H9 (cell line): ENCODE data around the gene AJAP1. TPM values are rescaled to one million over a fixed set of nuclear protein-coding genes. Genes with fewer than 3 reads are reported as not detected.

Experiments used
- DNase-seq: peaks from one replicate; pipeline ENCODE4 v3.0.0-alpha.2; 2017
- H2AFZ ChIP-seq: one replicate; pipeline ENCODE4 v1.6.1; 2013; ENCODE audit warnings: mild to moderate bottlenecking, low read length, control low read depth, moderate library complexity
- H2AK5ac ChIP-seq: 2 replicates; pipeline ENCODE4 v1.6.1; 2013; ENCODE audit warnings: low read length, control low read depth, mixed read lengths; ENCODE audit not compliant: insufficient read length
- H2BK120ac ChIP-seq: one replicate; pipeline ENCODE4 v1.6.1; 2013; ENCODE audit warnings: low read depth, mild to moderate bottlenecking, low read length, control low read depth, inconsistent platforms; ENCODE audit not compliant: poor library complexity, severe bottlenecking
- H2BK12ac ChIP-seq: 2 replicates; pipeline ENCODE4 v1.6.1; 2013; ENCODE audit warnings: low read length, control low read depth, mixed read lengths, low read depth; ENCODE audit not compliant: insufficient read length
- H2BK15ac ChIP-seq: 2 replicates; pipeline ENCODE4 v1.6.1; 2013; ENCODE audit warnings: low read depth, low read length, control low read depth
- H2BK20ac ChIP-seq: one replicate; pipeline ENCODE4 v1.6.1; 2013; ENCODE audit warnings: low read depth, mild to moderate bottlenecking, low read length, control low read depth, inconsistent platforms; ENCODE audit not compliant: poor library complexity, severe bottlenecking
- H2BK5ac ChIP-seq: 2 replicates; pipeline ENCODE4 v1.6.1; 2013; ENCODE audit warnings: low read length, control low read depth, mixed read lengths; ENCODE audit not compliant: insufficient read length
- H3K14ac ChIP-seq: 2 replicates; pipeline ENCODE4 v1.6.1; 2013; ENCODE audit warnings: low read length, control low read depth; ENCODE audit not compliant: insufficient read depth
- H3K18ac ChIP-seq: 2 replicates; pipeline ENCODE4 v1.6.1; 2013; ENCODE audit warnings: low read depth, mild to moderate bottlenecking, mixed read lengths, low read length, control low read depth; ENCODE audit not compliant: insufficient read length
- H3K23ac ChIP-seq: 2 replicates; pipeline ENCODE4 v1.6.1; 2013; ENCODE audit warnings: low read length, control low read depth, mixed read lengths, low read depth; ENCODE audit not compliant: insufficient read length
- H3K23me2 ChIP-seq: 2 replicates; pipeline ENCODE4 v1.6.1; 2013; ENCODE audit warnings: low read depth, mild to moderate bottlenecking, mixed read lengths, low read length, control low read depth; ENCODE audit not compliant: insufficient read length, poor library complexity, severe bottlenecking
- H3K27ac ChIP-seq: 2 replicates; pipeline ENCODE4 v1.5.1; 2013; ENCODE audit warnings: low read length, control low read depth, mixed read lengths, low read depth; ENCODE audit not compliant: insufficient read length
- H3K27me3 ChIP-seq: 2 replicates; pipeline ENCODE4 v1.6.1; 2013; ENCODE audit warnings: low read length, control low read depth, inconsistent platforms; ENCODE audit not compliant: insufficient read depth
- H3K4ac ChIP-seq: 2 replicates; pipeline ENCODE4 v1.6.1; 2013; ENCODE audit warnings: low read depth, mild to moderate bottlenecking, control low read depth, inconsistent platforms, low read length, moderate library complexity
- H3K4me1 ChIP-seq: 2 replicates; pipeline ENCODE4 v1.6.1; 2013; ENCODE audit warnings: low read length, control low read depth, inconsistent platforms; ENCODE audit not compliant: insufficient read depth
- H3K4me2 ChIP-seq: 2 replicates; pipeline ENCODE4 v1.6.1; 2013; ENCODE audit warnings: low read length, control low read depth, mixed read lengths; ENCODE audit not compliant: insufficient read length, insufficient read depth
- H3K56ac ChIP-seq: 2 replicates; pipeline ENCODE4 v1.6.1; 2013; ENCODE audit warnings: low read depth, mild to moderate bottlenecking, mixed read lengths, low read length, control low read depth; ENCODE audit not compliant: insufficient read length
- H3K79me1 ChIP-seq: 2 replicates; pipeline ENCODE4 v1.6.1; 2013; ENCODE audit warnings: low read depth, mild to moderate bottlenecking, moderate library complexity, low read length, control low read depth, inconsistent platforms; ENCODE audit not compliant: insufficient read depth, poor library complexity, severe bottlenecking
- H3K79me2 ChIP-seq: 2 replicates; pipeline ENCODE4 v1.6.1; 2013; ENCODE audit warnings: low read length, control low read depth, inconsistent platforms; ENCODE audit not compliant: insufficient read depth
- H3K9ac ChIP-seq: 2 replicates; pipeline ENCODE4 v1.6.1; 2013; ENCODE audit warnings: low read length, control low read depth, mixed read lengths; ENCODE audit not compliant: insufficient read length; ENCODE audit errors: extremely low read depth
- H3K9me3 ChIP-seq: one replicate; pipeline ENCODE4 v1.6.1; 2013; ENCODE audit warnings: low read depth, low read length, inconsistent platforms; ENCODE audit not compliant: control insufficient read depth
- H3T11ph ChIP-seq: one replicate; pipeline ENCODE4 v1.6.1; 2013; ENCODE audit warnings: mild to moderate bottlenecking, low read length, control low read depth, inconsistent platforms
- H4K20me1 ChIP-seq: one replicate; pipeline ENCODE4 v1.6.1; 2013; ENCODE audit not compliant: control insufficient read depth, insufficient read length, insufficient read depth
- H4K5ac ChIP-seq: 2 replicates; pipeline ENCODE4 v1.6.1; 2013; ENCODE audit warnings: low read depth, mild to moderate bottlenecking, mixed read lengths, low read length, control low read depth; ENCODE audit not compliant: insufficient read length
- H4K8ac ChIP-seq: replicated peaks from 2 replicates; pipeline ENCODE4 v1.6.1; 2013; ENCODE audit warnings: low read length, control low read depth, mixed read lengths, low read depth; ENCODE audit not compliant: insufficient read length
- H4K91ac ChIP-seq: 2 replicates; pipeline ENCODE4 v1.6.1; 2013; ENCODE audit warnings: low read depth, mild to moderate bottlenecking, moderate library complexity, mixed read lengths, low read length, control low read depth; ENCODE audit not compliant: insufficient read length
- H3K27ac Mint-ChIP-seq, 3 experiments: 2 replicates in 2 of 3; 3 replicates in 1 of 3; pipeline ENCODE4 v1.8.0; 2020 to 2021; ENCODE audit warnings: mixed read lengths in 3 of 3, mild to moderate bottlenecking in 1 of 3, moderate library complexity in 1 of 3
- H3K27me3 Mint-ChIP-seq: 2 replicates; pipeline ENCODE4 v1.8.0; 2021; ENCODE audit warnings: low read depth, mild to moderate bottlenecking, moderate library complexity, mixed read lengths
- H3K36me3 Mint-ChIP-seq, 3 experiments: 2 replicates in 2 of 3; 3 replicates in 1 of 3; pipeline ENCODE4 v1.8.0; 2020 to 2021; ENCODE audit warnings: low read depth in 3 of 3, mixed read lengths in 3 of 3; ENCODE audit not compliant: insufficient read depth in 1 of 3
- H3K4me1 Mint-ChIP-seq, 2 experiments: 2 replicates each; pipeline ENCODE4 v1.8.0; 2020; ENCODE audit warnings: mixed read lengths in 2 of 2
- H3K4me3 Mint-ChIP-seq, 2 experiments: 2 replicates in 1 of 2; 3 replicates in 1 of 2; pipeline ENCODE4 v1.8.0; 2020 to 2021; ENCODE audit warnings: mild to moderate bottlenecking in 2 of 2, mixed read lengths in 2 of 2, moderate library complexity in 1 of 2
- H3K9me3 Mint-ChIP-seq, 2 experiments: 2 replicates in 1 of 2; 3 replicates in 1 of 2; pipeline ENCODE4 v1.8.0; 2020; ENCODE audit warnings: mild to moderate bottlenecking in 2 of 2, mixed read lengths in 2 of 2, moderate library complexity in 1 of 2
- CTCF ChIP-seq: fragments of 200-600 bp; sonication (generic); conservative IDR thresholded peaks from 3 replicates; pipeline ENCODE4 v1.8.0; 2021; ENCODE audit warnings: antibody characterized with exemption, mild to moderate bottlenecking
- WGBS: extraction: QIAGEN DNeasy Blood & Tissue Kit; methylation state at CpG from one replicate; pipeline ENCODE4 v1.1.7; 2013; ENCODE audit warnings: missing lambda C conversion rate, low lambda C conversion rate, mixed read lengths; ENCODE audit not compliant: insufficient read length; ENCODE audit errors: extremely low coverage; 5-methylcytosine and 5-hydroxymethylcytosine counted together
- total RNA-seq: library from RNA; stranded (reverse); gene quantifications from 2 replicates; pipeline ENCODE4 v1.2.1, GENCODE V29; 2021

AJAP1 gene
- total RNA-seq, 1 experiment from 2014 or later: 8.6 TPM

DNA sequence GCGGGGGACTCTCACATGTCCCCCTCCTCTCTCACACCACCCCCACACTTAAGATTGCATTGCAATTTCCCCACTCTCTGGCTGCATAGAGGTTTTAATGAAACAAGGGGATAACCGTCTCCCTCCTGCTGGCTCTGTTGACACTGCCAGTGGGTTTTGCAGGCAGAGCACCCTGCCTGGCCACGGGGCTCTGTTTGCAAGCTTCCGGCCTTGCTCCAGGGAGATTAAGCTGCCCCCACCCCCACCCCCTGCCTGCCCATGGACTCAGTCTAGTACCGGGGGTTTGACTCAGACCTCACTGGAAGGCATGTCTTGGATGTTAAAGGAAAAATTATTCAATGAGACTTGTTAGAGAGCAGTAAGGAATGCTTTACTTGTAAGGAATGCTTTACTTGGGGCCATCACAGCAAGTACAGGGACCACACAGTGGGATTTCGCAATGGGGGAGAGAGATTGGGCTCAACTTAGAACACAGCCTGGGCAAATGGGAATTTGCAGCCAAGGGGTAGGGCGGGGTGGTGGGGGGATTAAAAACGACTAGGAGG, 101.0 kb downstream of the AJAP1 start:
- no peaks in the 10 kb centered on the region for H3K79me1 ChIP-seq
- no peak overlapping the region for H2BK5ac ChIP-seq
- no peaks in the 10 kb centered on the region for H3K9me3 ChIP-seq
- Mint-ChIP-seq H3K27ac (peak overlapping the region; percentile 35 to 94 (median 77)), H3K36me3 (peaks cover 17 to 29% (median 27%) of the 10 kb centered on the region in 3 experiments), H3K4me3 (peak overlapping the region; percentile 35 to 69), H3K4me1 (peaks cover 38 to 58% of the 10 kb centered on the region in 2 experiments), H3K9me3 (peaks cover 19 to 24% of the 10 kb centered on the region in 2 experiments), H3K27me3 (peaks cover 61% of the 10 kb centered on the region)
- no peak overlapping the region for H3K4me2 ChIP-seq
- H4K20me1 ChIP-seq: no peaks in the 10 kb centered on the region
- H3K56ac ChIP-seq: no peak overlapping the region
- no peak overlapping the region for H2BK15ac ChIP-seq
- no peak overlapping the region for H3T11ph ChIP-seq
- H3K18ac ChIP-seq: no peak overlapping the region
- TF ChIP-seq CTCF: no peak
- H4K8ac ChIP-seq: no peak overlapping the region
- no peak overlapping the region for H4K5ac ChIP-seq
- peak; percentile 67 for DNase-seq
- no peak overlapping the region for H2AK5ac ChIP-seq
- H3K14ac ChIP-seq: no peak overlapping the region
- H3K4ac ChIP-seq: no peak overlapping the region
- H3K23me2 ChIP-seq: no peaks in the 10 kb centered on the region
- H3K27me3 ChIP-seq: no peaks in the 10 kb centered on the region
- no peak overlapping the region for H2BK20ac ChIP-seq
- no peak overlapping the region for H3K23ac ChIP-seq
- no peaks in the 10 kb centered on the region for H3K79me2 ChIP-seq
- peaks cover 6% of the 10 kb centered on the region; the same call in 1 of the 2 replicates for H3K4me1 ChIP-seq
- H2BK120ac ChIP-seq: no peak overlapping the region
- H2BK12ac ChIP-seq: no peak overlapping the region
- H3K27ac ChIP-seq: no peak overlapping the region
- no CpG with 5 or more reads among the region's 8 CpGs for WGBS
- no peak overlapping the region for H4K91ac ChIP-seq
- no peak overlapping the region for H3K9ac ChIP-seq
- no peak overlapping the region for H2AFZ ChIP-seq
